MM.1S (cell line): ENCODE results near the gene SMIM10L1.

Experiments
- DNase-seq: peaks from one replicate; pipeline ENCODE4 v3.0.0-alpha.2; 2015
- H2AFZ ChIP-seq: fragments of 300-600 bp; sonication (generic); 2 replicates; pipeline ENCODE4 v1.6.0; 2016; ENCODE audit warnings: antibody characterized with exemption, low read length
- H3F3A ChIP-seq: fragments of 300-600 bp; sonication (generic); 2 replicates; pipeline ENCODE4 v1.6.1; 2016; ENCODE audit warnings: mild to moderate bottlenecking, antibody characterized with exemption, low read length, moderate library complexity, mixed read lengths; ENCODE audit not compliant: insufficient read depth
- H3K27ac ChIP-seq: fragments of 300-600 bp; sonication (generic); 2 replicates; pipeline ENCODE4 v1.5.1; 2016; ENCODE audit warnings: mild to moderate bottlenecking, low read length
- H3K27me3 ChIP-seq: fragments of 300-600 bp; sonication (generic); replicated peaks from 2 replicates; pipeline ENCODE4 v1.6.0; 2016; ENCODE audit warnings: low read length; ENCODE audit not compliant: insufficient read depth
- H3K36me3 ChIP-seq: fragments of 300-600 bp; sonication (generic); replicated peaks from 2 replicates; pipeline ENCODE4 v1.6.1; 2016; ENCODE audit warnings: mild to moderate bottlenecking, low read length, mixed read lengths; ENCODE audit not compliant: insufficient read depth
- H3K4me1 ChIP-seq: fragments of 300-600 bp; sonication (generic); 2 replicates; pipeline ENCODE4 v1.6.1; 2016; ENCODE audit warnings: low read length, mixed read lengths
- H3K4me2 ChIP-seq: fragments of 300-600 bp; sonication (generic); 2 replicates; pipeline ENCODE4 v1.6.0; 2016; ENCODE audit warnings: low read depth, low read length
- H3K4me3 ChIP-seq: fragments of 300-600 bp; sonication (generic); 2 replicates; pipeline ENCODE4 v1.5.1; 2016; ENCODE audit warnings: low read length, mixed read lengths
- H3K79me2 ChIP-seq: fragments of 300-600 bp; sonication (generic); 2 replicates; pipeline ENCODE4 v1.6.1; 2016; ENCODE audit warnings: mixed run types, low read length, mixed read lengths
- H3K9ac ChIP-seq: fragments of 300-600 bp; sonication (generic); 2 replicates; pipeline ENCODE4 v1.6.1; 2016; ENCODE audit warnings: low read length, mixed read lengths
- H3K9me2 ChIP-seq: fragments of 300-600 bp; sonication (generic); replicated peaks from 2 replicates; pipeline ENCODE4 v1.6.1; 2016; ENCODE audit warnings: mild to moderate bottlenecking, low read length, mixed read lengths; ENCODE audit not compliant: insufficient read depth
- H3K9me3 ChIP-seq: fragments of 300-600 bp; sonication (generic); replicated peaks from 2 replicates; pipeline ENCODE4 v1.6.1; 2016; ENCODE audit warnings: mild to moderate bottlenecking, low read length, mixed read lengths; ENCODE audit not compliant: insufficient read depth
- H4K20me1 ChIP-seq: fragments of 300-600 bp; sonication (generic); 2 replicates; pipeline ENCODE4 v1.6.1; 2016; ENCODE audit warnings: mild to moderate bottlenecking, low read length, moderate library complexity, mixed read lengths; ENCODE audit not compliant: insufficient read depth
- CTCF ChIP-seq: fragments of 300-600 bp; sonication (generic); IDR thresholded peaks from 2 replicates; pipeline ENCODE4 v1.5.1; 2016; ENCODE audit warnings: antibody characterized with exemption, low read length, mixed read lengths
- EZH2 ChIP-seq: fragments of 300-600 bp; sonication (generic); optimal IDR thresholded peaks from 2 replicates; pipeline ENCODE3; 2017; ENCODE audit warnings: low read depth, mild to moderate bottlenecking, antibody characterized with exemption, low read length, mixed read lengths
- EZH2phosphoT487 ChIP-seq: fragments of 300-600 bp; sonication (generic); IDR thresholded peaks from 2 replicates; pipeline ENCODE4 v1.6.1; 2018; ENCODE audit warnings: antibody characterized with exemption, low read length

The SMIM10L1 gene

GRCh38 chr12:11133162-11133561 lies 37.8 kb upstream of the SMIM10L1 start:
- Histone ChIP-seq H3K4me3 (no peak overlapping the region), H3K27me3 (no peaks in the 10 kb centered on the region), H3K27ac (no peak overlapping the region), H4K20me1 (no peaks in the 10 kb centered on the region), H3K9ac (no peak overlapping the region), H3K36me3 (no peaks in the 10 kb centered on the region), H3K9me2 (no peaks in the 10 kb centered on the region), H3K4me2 (no peak overlapping the region), H3K4me1 (no peaks in the 10 kb centered on the region), H3K79me2 (peaks cover 61% of the 10 kb centered on the region), H3K9me3 (no peaks in the 10 kb centered on the region), H2AFZ (no peak overlapping the region), H3F3A (no peaks in the 10 kb centered on the region)
- DNase-seq: no peak
- TF ChIP-seq EZH2 (no peak), EZH2phosphoT487 (no peak), CTCF (no peak)

GRCh38 chr12:11133816-11134215 lies 37.2 kb upstream of the SMIM10L1 start:
- no peak overlapping the region for H3K9ac ChIP-seq
- no peaks in the 10 kb centered on the region for H3K4me1 ChIP-seq
- DNase-seq: no peak
- no peaks in the 10 kb centered on the region for H3K9me3 ChIP-seq
- TF ChIP-seq CTCF (no peak), EZH2phosphoT487 (no peak), EZH2 (no peak)
- H3K79me2 ChIP-seq: peaks cover 62% of the 10 kb centered on the region
- H3K27me3 ChIP-seq: no peaks in the 10 kb centered on the region
- H2AFZ ChIP-seq: no peak overlapping the region
- no peaks in the 10 kb centered on the region for H3K36me3 ChIP-seq
- H3K4me3 ChIP-seq: no peak overlapping the region
- no peak overlapping the region for H3K27ac ChIP-seq
- no peaks in the 10 kb centered on the region for H3K9me2 ChIP-seq
- H3K4me2 ChIP-seq: no peak overlapping the region
- H4K20me1 ChIP-seq: no peaks in the 10 kb centered on the region
- no peaks in the 10 kb centered on the region for H3F3A ChIP-seq

GRCh38 chr12:11134305-11134704 lies 36.7 kb upstream of the SMIM10L1 start, which contains the start of gene TAS2R30:
Gene TAS2R30, minus strand, starts transcription at chr12:11134644. Its CDS starts 400 bp downstream, at chr12:11134244.
- H3K79me2 ChIP-seq: peaks cover 58% of the 10 kb centered on the region
- H3K9me3 ChIP-seq: no peaks in the 10 kb centered on the region
- no peaks in the 10 kb centered on the region for H3K27me3 ChIP-seq
- no peak within 1 kb of the TSS for H3K27ac ChIP-seq
- no peak within 1 kb of the TSS for H3K4me3 ChIP-seq
- no peak within 1 kb of the TSS for H3K4me2 ChIP-seq
- H3K36me3 ChIP-seq: no peaks in the 10 kb centered on the region
- no peaks in the 10 kb centered on the region for H3K9me2 ChIP-seq
- no peak for DNase-seq
- no peaks in the 10 kb centered on the region for H3K4me1 ChIP-seq
- no peaks in the 10 kb centered on the region for H4K20me1 ChIP-seq
- H3F3A ChIP-seq: no peaks in the 10 kb centered on the region
- H3K9ac ChIP-seq: no peak within 1 kb of the TSS
- no peak for TF ChIP-seq EZH2phosphoT487
- TF ChIP-seq EZH2: no peak
- TF ChIP-seq CTCF: no peak
- no peak within 1 kb of the TSS for H2AFZ ChIP-seq
